GM18909 (cell line): Measurements from ENCODE around the gene AP1S3.
"Not testable (repeated sequence)": the region's sequence is repeated elsewhere in the genome, so short reads cannot be mapped to it uniquely, and the experiment has no call there.

ENCODE experiments used
- ATAC-seq: cut with Tn5 transposase; IDR thresholded peaks from one replicate; pipeline ENCODE4 v1.9.1; 2021; ENCODE audit warnings: mild to moderate bottlenecking; ENCODE audit not compliant: unreplicated experiment, poor library complexity

AP1S3 gene

DNA sequence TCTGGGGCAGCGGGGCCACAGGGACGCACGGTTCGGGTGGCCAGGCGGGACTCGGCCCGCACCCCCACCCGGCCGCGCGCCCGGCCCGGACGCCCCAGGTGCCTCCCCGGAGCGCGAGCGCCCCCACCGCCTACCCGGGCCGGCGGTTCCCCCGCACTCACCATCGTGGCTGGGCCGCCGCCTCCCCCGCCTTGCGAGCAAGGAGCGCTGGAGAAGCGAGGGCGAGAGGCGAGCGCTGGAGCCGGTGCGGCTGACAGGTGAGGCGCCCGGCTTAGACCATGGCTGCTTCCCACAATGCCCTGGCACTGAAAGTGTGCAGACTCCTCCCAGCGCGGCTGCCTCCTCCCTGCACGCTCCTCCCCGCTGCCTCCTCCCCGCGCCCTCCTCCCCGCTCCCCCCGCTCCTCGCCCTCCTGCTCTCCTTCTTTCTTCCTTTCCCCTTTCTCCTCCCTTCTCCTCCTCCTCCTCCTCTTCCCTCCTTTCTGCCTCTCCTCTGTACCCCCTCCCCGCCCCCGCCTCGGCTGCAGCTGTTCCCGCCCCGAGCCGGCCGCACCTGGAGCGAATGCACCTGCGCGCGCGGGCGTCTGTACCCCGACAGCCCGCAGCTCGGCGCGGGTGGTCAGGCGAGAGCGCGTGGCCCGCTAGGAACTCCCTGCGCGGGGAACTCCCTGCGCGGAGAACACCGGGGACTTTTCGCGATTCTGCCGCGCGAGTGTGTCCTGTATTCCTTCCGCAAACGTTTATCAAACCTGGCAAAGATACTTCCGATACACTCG, at the start of gene AP1S3:
Gene AP1S3, minus strand, starts transcription at position 296 of the 775 bp plus-strand sequence. Its CDS starts 132 bp downstream, at position 164.
- peak; percentile 72 for ATAC-seq

DNA sequence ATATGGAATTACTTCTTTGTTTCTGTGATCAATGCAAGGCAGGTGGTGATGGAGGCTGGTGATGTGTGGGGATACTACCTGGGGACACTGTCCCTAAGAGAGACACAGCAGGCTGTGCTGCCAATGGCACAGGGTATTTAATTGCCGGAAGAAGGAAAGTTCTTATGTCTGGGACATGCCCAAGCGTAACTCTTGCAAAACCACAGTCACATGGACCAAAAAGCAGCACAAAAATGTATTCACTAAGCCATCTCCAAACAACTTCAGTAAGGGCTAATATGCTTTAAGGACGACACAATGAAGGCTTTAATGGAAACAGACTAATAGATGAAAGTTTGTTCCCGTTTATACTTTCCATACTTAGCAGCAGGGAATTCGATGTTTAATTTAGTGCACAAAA, 49.7 kb upstream of the AP1S3 start:
- no peak for ATAC-seq

DNA sequence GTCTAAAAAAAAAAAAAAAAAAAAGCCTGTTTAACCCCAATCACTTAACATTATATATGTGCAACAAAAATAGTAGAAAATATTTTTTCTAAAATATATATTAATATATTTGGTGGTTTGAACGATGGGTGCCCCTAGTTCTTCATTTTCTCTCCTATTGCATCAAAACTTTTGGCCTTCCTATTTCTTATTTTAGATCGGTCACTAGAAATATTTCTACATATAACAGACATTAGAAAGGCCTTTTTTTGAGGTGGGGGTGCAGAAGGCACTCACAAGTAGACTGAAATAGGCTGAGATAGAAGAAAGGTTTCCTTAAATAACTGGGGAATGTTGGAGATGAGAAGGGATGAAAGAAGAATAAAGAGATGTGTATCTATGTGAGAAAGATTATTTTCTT, 49.3 kb upstream of the AP1S3 start:
- no peak for ATAC-seq

DNA sequence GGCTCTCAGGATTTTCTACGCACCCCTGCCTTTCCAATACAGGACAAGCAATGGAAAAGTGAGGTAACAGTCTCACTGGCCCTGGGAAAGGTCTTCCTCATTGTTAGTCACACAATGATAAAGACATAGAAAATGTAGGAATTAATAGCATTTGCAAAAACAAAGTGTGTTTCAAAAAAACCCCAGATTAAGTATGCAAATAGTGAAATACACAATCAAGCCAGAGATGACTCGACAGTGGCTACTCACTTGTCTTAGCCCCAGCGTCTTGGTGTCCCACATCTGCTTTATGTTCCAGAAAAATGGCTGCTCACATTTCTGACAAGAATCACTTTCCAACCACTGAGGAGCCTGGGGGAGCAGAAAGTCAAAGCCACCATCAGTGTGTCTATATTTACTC, 47.0 kb upstream of the AP1S3 start:
- peak; percentile 93 for ATAC-seq

DNA sequence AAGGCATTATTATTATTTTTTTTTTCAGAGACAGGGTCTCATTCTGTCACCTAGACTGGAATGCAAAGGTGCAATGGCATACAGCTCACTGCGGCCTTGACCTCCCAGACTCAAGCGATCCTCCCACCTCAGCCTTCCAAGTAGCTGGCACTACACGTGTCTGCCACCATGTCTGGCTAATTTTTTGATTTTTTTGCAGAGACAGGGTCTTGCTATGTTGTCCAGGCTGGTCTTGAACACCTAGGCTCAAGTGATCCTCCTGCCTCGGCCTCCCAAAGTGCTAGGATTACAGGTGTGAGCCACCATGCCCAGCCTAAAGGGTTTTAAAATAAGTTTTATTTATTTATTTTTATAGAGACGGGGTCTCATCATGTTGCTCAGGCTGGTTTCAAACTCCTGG, 45.3 kb upstream of the AP1S3 start:
- no peak for ATAC-seq

DNA sequence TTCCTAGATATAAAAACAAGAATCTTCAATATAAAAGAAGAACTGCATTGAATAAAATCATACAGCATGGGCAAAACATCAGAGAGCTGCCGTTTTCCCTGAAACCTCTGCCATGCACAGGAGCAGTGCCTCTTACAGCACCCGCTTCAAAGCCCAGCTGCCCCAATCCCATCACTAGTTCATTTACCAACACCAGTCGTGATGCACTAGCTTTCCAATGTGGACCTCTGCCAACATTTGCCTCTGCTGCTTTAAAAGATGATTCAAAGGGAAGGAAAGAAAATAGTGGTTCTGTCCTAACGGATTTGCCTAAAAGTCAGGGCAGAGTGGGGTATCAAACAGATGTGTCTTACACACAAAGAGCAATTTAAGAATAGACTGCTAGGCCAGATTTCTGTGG, 43.4 kb upstream of the AP1S3 start:
- no peak for ATAC-seq

DNA sequence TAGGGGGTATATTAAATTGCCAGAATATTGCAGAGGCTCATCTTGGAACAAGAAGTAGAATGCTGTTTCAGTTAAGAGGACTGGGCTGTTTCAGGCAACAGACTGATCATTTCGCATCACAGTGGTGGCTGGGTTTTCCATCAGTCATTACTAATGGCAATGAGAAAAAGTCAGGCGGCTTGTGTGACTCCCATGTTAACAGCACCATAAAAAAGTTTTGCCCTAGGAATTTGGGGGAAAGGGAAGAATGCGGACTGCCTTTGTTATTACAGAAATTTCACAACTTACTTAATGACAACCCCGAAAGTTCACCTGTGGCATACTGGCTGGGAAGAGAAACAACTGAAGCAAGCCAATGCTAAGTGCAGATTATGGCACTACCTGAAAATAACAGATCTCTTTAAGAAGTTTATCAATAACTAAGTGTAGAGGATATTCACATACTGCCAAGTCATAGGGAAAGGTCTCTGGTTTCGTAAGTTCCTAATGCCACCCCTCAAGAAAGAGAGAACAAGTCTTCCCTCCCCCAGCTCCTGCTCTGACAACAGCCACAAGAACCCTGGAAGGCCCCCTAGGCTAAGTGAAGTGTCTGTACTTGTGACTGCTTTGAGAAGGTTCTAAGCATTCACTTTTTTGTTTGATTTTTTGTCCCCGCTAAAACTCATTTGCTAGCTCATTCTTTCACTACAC, 40.5 kb upstream of the AP1S3 start:
- peak; percentile 83 for ATAC-seq

DNA sequence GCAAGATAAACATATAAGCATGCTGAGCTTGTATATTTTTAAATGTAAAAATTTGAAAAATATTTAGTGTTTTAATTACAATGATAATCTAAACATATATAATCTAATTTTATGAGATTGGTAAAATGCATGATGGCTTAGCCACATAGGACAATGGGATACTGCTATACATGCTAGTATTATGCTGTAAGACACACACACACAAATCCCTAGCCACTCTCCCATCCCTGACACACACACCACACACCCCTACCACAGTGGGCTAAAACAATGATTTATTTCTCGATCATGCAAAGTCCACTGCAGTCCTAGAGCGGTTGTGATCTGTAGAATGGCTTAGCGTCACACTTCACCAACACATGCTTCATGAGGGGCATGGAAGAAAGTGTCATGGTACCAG, 36.3 kb upstream of the AP1S3 start:
- no peak for ATAC-seq

DNA sequence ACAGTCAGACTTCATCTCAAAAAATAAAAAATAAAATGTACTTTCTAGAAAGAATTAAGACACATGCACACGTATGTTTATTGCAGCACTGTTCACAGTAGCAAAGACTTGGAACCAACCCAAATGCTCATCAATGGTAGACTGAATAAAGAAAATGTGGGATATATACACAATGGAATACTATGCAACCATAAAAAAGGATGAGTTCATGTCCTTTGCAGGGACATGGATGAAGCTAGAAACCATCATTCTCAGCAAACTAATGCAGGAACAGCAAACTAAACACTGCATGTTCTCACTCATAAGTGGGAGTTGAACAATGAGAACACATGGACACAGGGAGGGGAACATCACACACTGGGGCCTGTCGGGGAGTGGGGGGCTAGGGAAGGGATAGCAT, 35.4 kb upstream of the AP1S3 start:
- ATAC-seq, result not testable (repeated sequence)

DNA sequence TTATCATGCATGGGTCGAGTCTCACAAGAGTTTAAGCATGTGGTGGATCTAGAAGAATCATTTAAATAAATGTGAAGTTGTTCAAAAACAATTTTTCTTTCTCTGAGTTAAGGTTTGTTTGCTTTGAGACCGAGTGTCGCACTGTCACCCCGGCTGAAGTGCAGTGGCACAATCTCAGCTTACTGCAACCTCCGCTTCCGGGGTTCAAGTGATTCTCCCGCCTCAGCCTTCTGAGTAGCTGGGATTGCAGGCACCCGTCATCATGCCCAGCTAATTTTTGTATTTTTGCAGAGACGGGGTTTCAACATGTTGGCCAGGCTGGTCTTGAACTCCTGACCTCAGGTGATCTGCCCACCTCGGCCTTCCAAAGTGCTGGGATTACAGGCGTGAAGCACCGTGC, 34.3 kb upstream of the AP1S3 start:
- ATAC-seq, result not testable (repeated sequence)

DNA sequence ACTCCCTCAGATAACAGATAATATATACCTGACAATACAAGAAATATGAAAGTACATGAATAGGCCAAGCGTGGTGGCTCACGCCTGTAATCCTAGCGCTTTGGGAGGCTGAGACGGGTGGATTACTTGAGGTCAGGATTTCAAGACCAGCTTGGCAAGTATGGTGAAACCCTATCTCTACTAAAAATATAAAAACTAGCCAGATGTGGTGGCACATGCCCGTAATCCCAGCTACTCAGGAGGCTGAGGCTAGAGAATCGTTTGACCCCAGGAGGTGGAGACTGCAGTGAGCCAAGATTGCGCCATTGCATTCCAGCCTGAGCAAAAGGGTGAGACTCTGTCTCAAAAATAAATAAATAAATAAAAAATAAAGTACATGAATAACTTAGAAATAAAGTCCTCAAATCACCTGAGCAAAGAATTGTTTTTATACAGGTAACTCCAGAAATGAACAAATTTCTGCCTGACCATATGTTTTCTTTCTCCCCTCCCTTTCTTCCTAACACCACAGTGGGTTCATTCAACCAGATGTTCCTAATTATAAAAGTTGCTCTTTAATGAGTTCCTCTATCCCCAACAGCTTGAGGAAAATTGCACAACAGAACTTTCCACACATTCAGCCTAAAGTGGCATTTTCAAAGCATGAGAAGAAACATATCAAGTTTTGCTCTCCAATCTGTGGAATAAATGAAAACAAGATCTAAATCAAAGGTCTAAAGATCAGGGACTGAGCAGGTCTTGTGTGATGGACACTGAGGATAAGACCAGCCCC, 33.6 kb upstream of the AP1S3 start:
- no peak for ATAC-seq

DNA sequence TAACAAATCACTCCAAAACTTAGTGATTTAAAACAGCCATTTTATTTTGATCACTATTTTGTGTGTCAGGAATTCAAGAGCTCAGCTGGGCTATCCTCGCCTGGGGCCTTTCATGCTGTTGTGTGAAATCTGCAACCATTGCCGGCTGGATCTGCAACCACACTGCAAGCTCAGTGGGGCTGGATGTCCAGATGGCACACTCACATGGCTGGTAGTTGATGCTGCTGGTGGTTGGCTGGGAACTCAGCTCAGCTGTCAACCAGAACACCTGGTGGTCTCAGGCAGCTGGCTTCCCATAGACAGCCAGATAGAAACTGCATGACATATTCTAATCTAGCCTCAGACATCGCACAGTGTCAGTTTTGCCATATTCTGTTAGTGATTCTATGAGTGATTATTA, 30.6 kb upstream of the AP1S3 start:
- ATAC-seq, result peak; percentile 79

DNA sequence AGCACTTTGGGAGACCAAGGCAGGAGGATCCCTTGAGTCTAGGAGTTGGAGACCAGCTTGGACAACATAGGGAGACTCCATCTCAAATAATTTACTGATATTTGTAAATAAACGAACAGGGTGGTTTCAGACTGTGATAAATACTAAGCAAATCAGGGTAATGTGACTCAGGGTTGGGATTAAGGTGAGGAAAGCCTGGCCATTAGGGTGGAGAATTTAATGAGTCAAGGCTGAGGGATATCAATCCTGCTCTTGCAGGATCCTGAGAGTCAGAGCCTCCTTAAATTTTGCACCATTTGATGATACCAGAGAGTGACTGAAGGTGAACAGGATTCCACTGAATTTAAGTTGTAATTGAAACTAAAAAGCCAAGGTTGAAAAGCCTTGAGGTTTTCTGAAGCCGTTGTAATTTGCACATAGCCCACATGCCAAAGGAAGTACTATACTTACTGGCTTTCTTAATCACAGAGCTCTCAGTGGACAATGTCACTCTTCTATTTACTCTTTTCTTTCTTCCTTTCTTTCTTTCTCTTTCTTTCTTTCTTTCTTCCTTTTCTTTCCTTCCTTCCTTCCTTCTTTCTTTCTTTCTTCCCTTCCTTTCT, 28.6 kb upstream of the AP1S3 start:
- ATAC-seq, result peak; percentile 49

DNA sequence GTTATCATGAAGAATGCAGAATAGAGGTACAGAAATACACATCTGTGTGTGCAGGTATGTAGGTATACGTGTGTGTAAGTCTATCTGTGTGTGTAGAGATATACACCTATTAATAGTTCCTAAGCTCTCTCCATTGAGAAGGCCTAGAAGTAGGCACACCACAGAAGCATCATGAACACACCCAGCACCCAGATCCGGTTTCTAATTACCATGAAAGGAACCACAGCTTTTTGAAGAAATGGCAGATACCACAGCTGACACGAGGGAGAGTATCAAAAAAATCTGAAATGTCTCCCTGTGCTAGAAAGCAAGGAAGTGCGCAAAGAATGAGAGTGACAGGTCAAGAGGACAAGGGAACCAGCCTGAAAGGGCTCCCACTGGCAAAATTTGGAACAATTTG, 27.7 kb upstream of the AP1S3 start:
- no peak for ATAC-seq

DNA sequence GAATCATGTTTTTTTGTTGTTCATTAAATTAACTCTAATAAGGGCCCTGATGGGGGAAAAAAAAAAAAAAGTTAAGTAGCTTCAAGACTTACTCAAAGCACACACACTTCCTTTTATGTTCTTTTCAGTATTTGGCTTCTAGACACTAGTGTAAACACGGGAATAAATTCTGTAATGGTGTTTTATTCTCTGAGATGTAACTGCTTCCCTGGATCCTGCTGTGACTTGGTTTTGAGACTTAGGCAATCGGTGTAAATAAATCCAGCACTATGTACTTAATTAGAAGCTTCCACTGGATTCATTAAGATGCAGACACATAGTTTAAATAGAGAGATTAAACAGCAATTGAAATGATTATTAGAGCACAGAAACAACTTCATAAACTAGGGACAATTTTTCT, 26.1 kb upstream of the AP1S3 start:
- no peak for ATAC-seq

DNA sequence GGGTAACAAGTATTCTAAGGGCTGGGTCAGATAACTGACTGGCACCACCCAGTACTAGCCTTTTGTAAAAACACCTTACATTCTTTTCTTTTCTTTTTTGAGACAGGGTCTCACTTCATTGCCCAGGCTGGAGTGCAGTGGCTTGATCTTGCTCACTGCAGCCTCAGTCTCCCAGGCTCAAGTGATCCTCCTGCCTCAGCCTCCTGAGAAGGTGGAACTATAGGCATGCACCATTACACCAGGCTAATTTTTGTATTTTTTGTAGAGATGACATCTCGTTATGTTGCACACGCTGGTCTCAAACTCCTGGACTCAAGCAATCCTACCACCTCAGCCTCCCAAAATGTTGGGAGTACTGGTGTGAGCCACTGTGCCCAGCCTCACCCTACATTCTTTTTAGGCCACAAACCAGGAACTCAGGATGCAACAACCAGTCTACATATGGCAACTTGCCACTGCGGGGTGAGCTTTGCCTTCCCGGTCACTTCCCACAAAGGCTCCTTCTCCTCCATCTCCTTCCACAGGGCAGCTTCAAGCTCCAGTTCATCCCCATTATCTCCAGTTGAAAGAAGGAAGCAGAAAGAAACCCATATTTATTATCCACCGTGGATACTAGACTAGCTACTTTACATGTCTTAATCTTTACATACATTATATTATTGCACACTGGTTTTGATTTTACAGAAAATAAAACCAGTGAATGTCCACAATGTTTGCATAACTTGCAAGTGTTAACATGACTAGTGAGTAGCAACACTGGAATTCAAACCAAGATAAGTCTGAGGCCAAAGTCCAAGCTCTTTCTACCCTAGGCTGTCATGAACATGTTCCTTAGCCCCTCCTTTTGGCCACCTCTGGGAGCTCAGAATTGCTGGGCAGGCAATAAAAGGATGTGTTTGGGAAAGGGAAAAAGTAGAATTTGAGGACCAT, 23.7 kb upstream of the AP1S3 start:
- no peak for ATAC-seq

DNA sequence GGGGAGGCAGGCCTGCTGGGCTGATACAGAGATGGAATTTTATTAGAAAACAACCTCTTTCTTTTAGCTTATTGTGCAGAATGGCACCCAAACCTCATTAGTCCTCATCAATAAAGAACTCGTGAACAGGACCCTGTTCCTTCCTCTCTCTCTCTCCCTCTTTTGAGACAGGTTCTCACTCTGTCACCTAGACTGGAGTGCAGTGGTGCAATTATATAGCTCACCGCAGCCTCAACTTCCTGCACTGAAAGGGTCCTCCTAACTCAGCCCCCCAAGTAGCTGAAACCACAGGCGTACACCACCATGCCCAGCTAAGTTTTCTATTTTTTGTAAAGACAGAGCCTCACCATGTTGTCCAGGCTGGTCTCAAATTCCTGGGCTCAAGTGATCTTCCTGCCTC, 21.7 kb upstream of the AP1S3 start:
- no peak for ATAC-seq

DNA sequence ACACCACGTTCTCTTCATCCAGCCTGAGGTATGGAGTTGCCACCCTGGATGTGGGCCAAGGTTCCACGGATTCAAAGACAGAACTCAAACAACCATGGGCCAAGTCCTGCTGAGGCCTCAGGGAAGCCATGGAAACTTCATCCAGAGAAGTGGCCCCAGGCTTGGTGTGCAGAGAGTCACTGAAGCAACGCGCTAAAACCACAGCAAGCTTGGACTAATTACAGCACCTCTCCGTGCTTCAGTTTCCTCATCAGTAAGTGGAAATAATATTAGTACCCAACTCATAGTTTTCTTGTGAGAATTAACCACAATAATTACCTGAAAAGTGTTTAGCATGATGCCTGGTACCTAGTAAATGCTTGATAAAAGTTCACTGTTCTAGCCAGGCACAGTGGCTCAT, 19.2 kb upstream of the AP1S3 start:
- ATAC-seq, result no peak

DNA sequence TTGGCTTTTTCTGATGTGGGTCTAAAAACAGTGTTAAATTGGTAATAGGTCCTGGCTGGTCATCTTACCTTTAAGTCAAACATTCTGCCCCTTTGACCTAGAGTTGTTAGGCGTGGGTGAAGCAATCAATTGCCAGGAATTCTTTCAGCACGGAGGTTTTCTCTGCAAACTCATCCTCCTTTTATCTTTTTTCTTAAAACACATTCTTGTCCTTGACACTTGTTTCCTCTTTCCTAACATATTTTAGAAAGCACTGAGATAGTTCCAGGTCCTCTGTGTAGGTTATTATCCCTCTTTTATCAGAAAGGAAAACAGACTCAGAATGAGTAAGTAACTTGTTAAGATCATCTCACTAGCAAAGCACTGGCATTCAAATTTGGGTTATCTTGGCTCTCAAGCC, 18.6 kb upstream of the AP1S3 start:
- no peak for ATAC-seq

DNA sequence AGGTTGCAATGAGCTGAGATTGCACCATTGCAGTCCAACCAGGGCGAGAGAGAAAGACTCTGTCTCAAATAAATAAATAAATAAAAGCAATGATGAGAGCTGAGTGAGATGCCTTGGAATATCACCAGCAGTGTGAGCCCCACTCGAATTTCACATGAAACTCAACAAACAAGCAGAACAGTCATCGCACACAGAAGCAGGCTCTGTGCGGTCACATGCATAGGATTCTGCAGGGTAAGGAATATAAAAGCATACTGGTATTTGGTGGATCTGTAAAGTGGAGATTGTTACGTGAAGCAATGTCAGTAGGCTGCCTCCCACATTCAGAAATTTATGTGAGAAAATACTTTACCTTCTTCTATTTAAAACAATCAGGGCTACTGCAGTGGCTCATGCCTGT, 18.0 kb upstream of the AP1S3 start:
- ATAC-seq, result no peak
